ENCODE measurements around the gene ST6GALNAC3.

ST6GALNAC3 gene

DNA sequence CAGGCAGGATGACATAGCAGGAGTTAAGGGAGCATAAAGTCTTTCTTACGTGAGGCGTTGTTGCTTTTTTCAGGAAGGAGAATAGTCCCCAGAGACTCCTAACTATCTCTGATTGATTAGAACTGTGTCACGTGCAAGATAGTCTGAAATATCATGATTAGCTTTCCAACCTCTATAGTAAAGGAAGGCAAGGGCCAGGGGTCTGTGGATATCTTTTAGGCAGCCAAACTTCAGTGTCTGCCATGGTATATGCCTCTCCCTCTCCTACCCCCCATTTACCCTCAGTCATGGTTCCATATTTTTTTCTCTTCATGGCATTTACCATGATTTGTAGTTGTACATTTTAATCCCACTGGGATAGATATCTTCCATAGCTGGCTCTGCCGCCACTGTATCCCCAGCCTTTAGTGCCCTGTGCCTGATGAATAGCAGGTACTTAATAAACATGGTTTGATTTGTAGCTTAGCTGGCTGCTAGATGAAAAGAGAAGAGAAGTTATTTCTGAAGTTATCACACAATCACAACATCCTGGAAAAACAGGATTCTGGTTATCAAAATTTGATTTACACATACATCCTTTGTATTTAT, 474.1 kb downstream of the ST6GALNAC3 start:
- no peak overlapping the region for H3K4me3 ChIP-seq (ENCODE audit: low read length)
- TF ChIP-seq, protein P1, sequence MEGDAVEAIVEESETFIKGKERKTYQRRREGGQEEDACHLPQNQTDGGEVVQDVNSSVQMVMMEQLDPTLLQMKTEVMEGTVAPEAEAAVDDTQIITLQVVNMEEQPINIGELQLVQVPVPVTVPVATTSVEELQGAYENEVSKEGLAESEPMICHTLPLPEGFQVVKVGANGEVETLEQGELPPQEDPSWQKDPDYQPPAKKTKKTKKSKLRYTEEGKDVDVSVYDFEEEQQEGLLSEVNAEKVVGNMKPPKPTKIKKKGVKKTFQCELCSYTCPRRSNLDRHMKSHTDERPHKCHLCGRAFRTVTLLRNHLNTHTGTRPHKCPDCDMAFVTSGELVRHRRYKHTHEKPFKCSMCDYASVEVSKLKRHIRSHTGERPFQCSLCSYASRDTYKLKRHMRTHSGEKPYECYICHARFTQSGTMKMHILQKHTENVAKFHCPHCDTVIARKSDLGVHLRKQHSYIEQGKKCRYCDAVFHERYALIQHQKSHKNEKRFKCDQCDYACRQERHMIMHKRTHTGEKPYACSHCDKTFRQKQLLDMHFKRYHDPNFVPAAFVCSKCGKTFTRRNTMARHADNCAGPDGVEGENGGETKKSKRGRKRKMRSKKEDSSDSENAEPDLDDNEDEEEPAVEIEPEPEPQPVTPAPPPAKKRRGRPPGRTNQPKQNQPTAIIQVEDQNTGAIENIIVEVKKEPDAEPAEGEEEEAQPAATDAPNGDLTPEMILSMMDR (IDR thresholded peaks at IDR 0.05; ENCODE audit: insufficient read depth, low read depth, low read length, missing control alignments) = no peak
- no peak for DNase-seq (ENCODE audit: low read depth)

DNA sequence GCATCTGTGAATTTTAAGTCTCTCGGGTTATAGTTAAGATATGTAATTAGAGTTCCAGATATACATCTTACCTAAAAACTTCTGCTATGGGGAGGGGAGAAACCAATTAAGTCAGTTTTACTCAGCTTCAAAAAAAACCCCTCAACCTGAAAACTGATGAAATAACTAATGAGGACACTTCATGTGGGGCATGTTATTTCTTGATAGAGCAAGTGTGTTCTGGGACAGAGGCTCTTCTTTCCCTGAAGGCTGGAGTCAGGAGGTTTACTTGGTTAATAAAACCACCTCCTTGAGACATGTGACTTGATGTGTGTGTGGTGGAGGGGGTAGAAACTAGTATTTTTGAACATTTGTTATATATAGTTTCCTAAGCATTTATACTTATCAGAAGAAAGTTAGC, 479.7 kb downstream of the ST6GALNAC3 start:
- TF ChIP-seq, protein P1 (IDR thresholded peaks at IDR 0.05; ENCODE audit: insufficient read depth, low read depth, low read length, missing control alignments) = no peak
- no peak for DNase-seq (ENCODE audit: low read depth)
- H3K4me3 ChIP-seq (ENCODE audit: low read length) = no peak overlapping the region

DNA sequence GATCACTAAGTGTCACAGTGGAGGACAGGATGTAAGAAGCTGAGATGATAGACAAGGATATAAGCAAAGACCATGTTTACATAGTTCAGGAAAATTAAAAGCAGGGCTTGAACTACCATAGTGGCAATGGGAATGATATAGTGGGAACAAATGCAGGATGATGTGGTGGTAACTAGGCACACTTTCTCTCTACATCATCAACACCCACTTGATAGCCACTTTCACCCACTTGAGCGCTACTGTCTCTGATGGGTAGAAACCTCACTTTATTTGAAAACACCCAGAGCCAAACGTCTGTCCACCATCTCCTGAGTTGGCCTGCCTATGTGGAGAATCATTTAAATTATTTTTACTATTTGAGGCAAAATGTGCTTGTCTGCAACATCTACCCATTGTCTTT, 487.7 kb downstream of the ST6GALNAC3 start:
- H3K4me3 ChIP-seq (ENCODE audit: low read length) = no peak overlapping the region
- no peak for DNase-seq (ENCODE audit: low read depth)
- TF ChIP-seq, protein P1 (IDR thresholded peaks at IDR 0.05; ENCODE audit: insufficient read depth, low read depth, low read length, missing control alignments) = no peak

DNA sequence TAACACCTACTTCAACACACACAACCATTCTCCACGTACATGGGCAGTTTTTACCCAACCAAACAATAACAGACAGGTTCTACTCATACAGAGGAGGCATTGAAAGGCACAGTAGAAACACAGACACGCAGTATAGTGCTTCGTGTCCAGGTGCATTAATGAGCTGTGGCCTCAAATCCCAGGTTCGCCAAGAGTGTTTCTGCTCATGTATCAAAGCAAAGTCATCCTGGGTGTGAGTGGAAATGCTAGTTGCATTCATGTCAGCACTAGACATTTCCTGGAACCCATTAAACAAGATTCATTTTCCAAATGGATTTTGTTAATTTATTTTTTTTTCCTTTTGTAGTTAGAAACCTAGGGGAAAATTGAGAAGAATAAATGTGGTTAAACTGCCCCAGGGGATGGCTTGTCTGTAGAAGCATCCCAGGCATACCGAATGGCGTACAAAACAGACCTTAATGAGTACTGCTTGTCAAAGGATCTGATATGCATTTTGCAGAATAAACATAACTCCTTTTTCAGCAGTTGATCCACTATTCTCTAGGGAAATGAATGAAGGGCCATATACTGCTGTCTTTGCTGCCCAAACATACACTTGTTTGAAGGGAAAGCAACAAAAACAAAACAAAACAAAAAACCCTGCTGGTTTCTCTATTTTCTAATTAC, 494.2 kb downstream of the ST6GALNAC3 start:
- no peak for DNase-seq (ENCODE audit: low read depth)
- H3K4me3 ChIP-seq (ENCODE audit: low read length) = no peak overlapping the region
- TF ChIP-seq, protein P1 (IDR thresholded peaks at IDR 0.05; ENCODE audit: insufficient read depth, low read depth, low read length, missing control alignments) = no peak

DNA sequence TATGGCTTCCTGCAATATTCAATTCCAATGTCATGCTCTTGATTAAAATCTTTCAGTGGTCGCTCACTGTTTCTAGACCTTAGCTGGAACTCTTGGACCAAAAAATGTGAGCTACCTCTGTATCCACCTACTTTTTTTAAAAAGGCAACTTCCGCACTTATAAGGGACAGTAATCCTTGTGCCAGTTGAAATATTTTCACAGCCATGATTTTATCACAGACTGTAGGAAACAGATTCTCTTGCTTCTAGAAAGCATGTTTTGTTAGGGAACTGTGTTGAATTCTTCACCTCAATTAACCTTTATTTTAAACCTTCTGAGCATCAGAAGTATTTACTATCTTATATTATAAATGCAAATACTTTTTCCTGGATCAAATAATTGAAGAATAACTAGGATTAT, 496.7 kb downstream of the ST6GALNAC3 start:
- no peak for DNase-seq (ENCODE audit: low read depth)
- TF ChIP-seq, protein P1 (IDR thresholded peaks at IDR 0.05; ENCODE audit: insufficient read depth, low read depth, low read length, missing control alignments) = no peak
- no peak overlapping the region for H3K4me3 ChIP-seq (ENCODE audit: low read length)

DNA sequence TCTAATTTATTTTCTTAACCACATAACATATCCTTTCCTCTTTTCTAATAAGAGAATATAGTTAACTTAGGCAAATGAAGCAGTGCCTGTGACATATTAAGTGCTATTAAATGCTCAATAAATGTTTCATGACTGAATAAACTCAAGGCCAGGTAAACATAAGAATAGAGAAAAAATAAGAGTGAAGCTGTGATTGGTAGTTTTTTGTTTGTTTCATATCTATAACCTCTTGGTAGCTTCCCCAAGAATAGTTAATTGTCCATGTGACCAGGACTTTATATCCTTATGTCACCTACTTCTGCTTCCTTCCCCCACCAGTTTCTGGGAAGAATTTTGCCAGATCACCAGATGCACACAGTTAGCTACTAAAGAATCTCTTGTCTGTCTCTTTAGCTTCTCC, 497.7 kb downstream of the ST6GALNAC3 start:
- no peak overlapping the region for H3K4me3 ChIP-seq (ENCODE audit: low read length)
- TF ChIP-seq, protein P1 (IDR thresholded peaks at IDR 0.05; ENCODE audit: insufficient read depth, low read depth, low read length, missing control alignments) = no peak
- no peak for DNase-seq (ENCODE audit: low read depth)

Data from epithelial cell of esophagus (primary cell).